T-helper 1 cell treated with Interleukin-12 subunit alpha and Interleukin-12 subunit beta and Interleukin-4 antibody, amounts not matched to agents 30 ng/mL and 1 ng/mL, for 36 hours (primary cell): ENCODE measurements around the gene HEXD. TPM values are rescaled to one million over a fixed set of nuclear protein-coding genes. Genes with fewer than 3 reads are reported as not detected.

Experiments
- intact Hi-C: fragments of 100-400 bp; cut with micrococcal nuclease; formaldehyde crosslinking; loops from one replicate; pipeline ENCODE4 v1.15.1; 2024
- total RNA-seq: library from RNA; stranded (reverse); gene quantifications from 2 replicates; pipeline ENCODE4 v1.2.3, GENCODE V29; 2022

Gene HEXD
- total RNA-seq, 1 donor from 2014 or later = 60.3 TPM

DNA sequence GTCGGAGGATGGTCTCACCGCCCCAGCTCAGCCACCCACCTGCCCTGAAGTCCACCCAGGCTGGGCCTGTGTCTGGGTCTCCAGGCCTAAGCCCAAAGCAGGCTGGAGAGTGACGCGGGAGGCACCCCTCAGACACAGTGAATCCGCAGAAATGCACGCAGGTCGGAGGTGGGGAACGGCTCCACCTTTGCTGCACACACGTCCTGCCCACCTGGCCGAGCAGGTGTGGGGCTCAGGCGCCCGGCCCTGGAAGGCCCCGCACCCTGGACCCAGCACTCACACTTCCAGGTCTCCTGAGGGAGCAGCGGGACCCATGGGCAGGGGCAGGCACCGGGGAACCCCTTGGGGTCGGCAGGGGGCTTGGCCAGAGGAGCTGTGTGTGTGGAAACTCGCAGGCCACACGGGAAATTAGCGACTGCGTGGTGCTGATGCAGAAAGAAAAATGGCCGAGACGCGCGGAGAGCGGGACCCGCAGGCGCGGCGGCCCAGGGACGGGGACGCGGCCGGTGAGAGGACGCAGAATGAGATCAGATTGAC, 21.8 kb downstream of the HEXD start:
- intact Hi-C loops = no loop called here

DNA sequence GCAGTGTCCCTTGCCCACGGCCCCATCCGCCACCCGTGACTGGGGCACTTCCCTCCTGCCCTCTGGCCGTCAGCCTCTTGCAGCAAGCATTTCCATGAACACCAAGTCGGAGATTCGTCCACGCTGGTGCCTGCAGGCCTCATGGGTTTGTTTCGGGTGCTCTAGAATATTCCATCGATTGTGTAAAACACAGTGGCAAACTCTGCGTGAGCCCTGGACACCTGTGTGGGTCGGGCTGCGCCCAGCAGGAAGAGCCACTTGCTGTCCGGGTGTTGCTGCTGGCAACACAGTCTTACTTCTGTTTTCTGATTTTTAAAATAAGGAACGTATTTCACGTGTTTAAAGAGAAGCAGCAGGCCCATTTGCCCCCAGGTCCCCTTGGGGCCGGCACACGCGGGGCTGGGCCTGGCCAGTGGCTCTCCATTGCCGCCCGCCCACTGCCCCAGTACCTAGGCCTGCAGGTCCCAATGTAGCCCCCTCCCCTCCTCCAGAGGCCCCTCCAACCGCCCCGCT, 22.4 kb downstream of the HEXD start:
- intact Hi-C loops = no loop called here

DNA sequence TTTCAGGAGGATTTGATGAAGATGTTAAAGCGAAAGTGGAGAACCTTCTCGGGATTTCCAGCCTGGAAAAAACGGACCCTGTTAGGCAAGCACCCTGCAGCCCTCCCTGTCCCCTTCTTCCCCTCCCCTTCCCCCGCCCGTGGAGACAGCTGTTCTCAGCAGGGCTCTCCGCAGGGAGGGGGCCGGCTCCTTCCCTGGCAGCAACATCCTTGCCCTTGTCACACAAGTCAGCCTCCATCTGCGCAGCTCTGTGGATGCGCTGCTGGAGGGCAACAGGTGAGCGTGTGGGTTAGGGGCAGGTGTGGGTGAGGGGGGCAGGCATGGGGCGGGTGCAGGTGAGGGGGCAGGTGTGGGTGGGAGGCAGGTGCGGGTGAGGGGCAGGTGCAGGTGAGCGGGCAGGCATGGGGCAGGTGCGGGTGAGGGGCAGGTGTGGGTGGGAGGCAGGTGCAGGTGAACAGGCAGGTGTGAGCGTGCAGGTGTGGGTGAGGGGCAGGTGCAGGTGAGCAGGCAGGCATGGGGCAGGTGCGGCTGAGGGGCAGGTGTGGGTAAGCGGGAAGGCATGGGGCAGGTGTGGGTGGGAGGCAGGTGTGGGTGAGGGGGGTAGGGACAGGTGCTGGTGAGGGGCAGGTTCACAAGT, 23.0 kb downstream of the HEXD start:
- intact Hi-C loops = no loop called here

DNA sequence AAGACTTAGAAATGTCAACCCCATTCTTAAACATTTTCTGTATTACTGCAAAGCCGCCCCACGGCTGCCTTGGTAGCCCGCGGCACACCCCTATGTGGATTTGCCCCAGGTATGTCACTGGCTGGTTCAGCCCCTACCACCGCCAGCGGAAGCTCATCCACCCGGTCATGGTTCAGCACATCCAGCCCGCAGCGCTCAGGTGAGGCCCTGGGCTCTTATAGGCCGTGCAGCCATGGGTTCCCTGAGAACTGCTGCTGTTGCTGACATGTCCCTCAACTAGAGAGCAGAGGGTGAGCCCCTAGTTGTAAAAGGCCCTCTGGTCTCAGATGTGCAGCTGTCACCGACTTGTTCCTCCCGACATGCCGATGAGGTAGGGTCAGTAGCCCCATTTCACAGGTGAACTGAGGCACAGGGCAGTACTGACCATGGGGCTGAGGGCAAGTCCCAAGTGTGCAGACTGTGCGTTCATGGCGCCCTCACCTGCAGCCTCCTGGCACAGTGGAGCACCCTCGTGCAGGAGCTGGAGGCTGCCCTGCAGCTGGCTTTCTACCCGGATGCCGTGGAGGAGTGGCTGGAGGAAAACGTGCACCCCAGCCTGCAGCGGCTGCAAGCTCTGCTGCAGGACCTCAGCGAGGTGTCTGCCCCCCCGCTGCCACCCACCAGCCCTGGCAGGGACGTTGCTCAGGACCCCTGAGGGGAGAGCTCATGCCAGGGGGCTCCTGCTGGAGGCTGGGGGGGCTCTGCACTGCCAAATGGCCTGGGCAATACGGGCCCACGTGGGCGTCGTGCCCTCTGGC, 23.7 kb downstream of the HEXD start:
- intact Hi-C loops = no loop called here

DNA sequence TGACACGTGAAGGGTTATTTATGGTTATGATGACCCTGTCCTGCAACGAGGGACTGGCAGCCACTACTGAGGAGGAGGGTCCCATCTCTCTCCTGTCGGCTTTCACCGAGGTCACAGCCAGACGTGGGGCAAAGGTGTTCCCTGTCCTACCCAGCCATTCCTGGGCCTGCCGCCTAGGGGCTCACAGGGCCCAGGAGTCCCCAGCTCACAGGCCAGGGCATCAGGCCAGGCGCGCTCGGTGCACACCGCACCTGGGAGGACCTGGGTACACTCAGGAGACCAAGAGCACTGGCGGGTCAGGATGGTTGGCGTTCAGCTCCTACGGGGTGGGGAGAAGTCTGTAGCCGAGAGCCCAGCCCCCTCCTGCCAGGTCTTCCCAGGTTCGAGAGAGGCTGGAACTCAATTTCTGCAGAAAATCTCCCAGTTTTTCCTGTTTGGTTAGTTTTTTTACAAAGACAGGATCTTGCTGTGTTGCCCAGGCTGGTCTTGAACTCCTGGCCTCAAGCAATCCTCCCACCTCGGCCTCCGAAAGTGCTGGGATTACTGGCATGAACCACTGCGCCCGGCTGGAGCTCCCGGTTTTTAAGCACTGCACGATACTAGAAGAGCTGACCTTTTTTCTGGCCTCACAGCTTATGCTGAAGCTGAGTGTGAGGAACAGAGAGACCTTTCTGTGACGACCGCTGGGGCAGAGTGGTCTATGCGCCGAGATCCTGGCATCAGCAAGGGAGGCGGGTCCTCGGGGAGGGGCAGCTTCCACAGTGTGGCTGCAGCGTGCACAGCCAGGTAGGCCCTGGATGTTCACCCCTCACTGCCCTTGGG, 24.7 kb downstream of the HEXD start:
- intact Hi-C loops = no loop called here

DNA sequence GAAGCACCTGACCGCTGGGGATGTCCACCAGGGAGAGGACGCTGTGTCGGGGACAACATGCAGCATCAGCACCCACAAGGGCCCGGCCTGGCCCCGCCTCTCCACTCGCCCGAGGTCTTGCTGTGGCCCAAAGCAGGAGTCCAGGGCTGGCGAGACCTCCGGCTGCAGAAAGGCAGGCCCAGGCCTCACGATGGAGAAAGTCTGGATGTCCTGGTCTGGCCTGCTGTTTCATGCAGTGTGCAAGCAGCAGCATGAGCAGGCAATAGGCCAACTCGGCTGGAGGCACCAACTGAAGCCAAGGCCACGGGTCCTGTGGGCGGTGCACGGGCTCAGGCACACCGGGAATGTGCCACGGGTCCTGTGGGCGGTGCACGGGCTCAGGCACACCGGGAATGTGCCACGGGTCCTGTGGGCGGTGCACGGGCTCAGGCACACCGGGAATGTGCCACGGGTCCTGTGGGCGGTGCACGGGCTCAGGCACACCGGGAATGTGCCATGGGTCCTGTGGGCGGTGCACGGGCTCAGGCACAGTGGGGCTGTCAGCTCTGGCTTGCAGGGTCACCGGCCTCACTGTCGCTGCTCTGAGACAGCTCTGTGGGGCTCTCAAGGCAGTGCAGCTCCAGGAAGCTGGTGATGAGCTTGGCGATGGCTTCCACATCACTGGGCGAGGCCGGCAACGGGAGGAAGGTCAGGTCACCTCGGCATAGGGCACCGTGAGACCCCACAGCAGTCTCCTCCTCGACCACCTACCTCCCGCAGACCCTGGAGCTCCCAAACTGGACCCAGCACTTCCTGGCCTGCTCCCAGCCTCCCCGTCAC, 25.5 kb downstream of the HEXD start:
- intact Hi-C loops = no loop called here

DNA sequence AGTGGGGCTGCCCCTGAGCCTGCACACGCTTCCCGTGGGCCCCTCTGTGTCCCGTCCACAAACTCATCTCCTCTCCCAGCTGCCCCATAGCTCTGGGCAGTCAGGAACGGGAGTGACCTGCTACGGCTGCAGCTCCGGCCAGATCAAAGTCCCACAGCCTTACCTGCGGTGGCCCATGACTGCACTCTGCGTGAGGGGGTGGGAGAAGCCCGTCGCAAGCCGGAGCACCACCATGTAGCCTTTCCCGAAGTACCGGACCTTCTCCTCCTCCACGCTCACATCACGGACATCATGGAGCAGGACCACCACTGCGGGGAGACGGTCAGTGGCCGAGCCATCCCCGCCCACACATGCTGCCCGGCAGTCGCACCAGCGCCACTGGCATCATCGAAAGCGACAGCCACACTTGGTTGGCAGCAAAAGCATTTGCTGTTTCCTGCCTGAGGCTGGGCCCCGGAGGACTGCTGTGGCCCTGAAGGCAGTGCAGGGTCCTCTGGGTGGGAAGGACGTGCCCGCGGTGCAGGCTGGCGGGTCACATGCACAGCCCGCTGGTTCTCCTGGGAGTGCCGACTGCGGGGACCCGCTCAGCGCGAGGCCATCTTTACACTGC, 26.2 kb downstream of the HEXD start:
- intact Hi-C loops = no loop called here

DNA sequence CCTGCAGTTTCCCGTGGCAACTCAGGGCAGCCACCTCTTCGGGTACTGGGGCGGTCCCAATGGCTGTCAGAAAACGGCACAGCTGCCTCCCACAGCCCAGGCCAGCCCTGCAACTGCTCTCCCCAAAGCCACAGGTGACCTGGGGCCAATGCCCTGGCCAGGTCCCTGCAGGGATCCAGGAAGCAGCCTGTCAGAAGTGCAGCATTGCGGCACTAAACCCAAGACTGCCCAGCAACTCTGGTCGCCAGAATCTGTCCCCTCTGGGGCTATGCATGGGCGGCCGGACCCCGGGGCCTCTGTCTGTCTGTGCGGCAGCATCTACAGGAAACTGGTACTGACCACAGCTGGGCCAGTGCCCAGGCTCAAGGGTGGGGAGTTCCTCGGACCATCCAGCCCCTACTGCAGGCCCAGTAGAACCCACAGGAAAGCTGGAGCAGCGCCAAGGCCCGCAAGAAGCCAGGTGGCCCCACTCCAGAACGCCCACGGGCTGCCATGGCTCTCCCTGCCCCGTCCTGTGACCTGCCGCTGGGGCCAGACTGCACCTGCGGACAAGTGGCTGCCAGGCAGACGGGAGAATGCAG, 26.9 kb downstream of the HEXD start:
- intact Hi-C loops = no loop called here

DNA sequence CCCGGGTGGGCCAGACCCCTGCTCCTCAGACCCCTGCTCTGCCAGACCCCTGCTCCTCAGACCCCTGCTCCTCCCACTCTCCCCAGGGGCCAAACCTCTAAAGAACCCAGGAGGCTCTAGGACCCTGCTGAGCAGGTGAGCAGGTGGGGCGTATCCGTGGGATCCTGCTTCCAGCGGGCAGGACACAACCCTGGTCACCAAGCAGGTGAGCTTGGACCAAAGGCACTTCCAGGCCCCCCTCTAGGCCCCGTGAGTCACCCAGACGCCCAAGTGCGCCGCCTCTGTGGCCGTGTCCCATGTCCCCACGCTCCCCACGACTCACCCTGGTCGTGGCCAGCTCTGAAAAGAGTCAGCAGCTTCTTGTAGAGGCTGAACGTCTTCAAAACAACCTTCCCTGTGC, 27.4 kb downstream of the HEXD start:
- intact Hi-C loops = no loop called here

DNA sequence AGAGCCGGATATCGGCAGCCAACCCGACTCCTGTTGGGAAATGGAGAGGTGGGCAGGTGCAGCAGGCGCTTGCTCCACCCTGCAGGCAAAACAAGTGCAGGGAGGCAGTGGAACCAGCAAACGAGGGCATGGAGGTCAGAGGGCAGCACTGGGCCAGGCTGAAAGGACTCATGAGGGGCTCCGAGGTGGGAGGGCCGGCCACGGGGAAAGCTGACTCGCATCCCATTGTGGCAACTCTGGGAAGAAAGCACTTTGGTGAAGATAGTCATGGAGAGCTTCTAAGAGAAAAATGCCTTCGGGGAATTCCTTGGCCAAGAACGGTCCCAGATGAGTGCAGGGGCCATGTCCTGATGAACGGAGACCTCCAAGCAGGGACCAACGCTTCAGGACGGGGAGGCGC, 28.0 kb downstream of the HEXD start:
- intact Hi-C loops = no loop called here

DNA sequence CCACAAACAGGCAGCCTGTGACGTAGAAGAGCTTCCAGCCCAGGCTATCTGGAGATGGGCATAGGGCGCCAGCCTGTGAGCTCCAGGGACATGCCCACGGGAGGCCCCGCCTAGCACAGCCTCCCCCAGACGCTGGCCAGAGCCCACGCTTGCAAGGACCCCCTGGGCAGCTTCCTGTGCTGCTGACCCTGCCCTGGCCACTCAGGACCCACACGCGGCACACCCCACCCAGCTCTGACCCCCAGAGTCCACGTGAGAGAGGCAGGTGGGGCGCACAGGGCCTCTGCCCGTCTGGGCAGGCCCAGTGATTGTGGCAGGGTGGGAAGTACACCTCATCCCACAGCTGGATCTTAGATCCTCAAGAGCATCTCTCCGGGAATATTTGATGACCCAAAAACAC, 28.5 kb downstream of the HEXD start:
- intact Hi-C loops = no loop called here

DNA sequence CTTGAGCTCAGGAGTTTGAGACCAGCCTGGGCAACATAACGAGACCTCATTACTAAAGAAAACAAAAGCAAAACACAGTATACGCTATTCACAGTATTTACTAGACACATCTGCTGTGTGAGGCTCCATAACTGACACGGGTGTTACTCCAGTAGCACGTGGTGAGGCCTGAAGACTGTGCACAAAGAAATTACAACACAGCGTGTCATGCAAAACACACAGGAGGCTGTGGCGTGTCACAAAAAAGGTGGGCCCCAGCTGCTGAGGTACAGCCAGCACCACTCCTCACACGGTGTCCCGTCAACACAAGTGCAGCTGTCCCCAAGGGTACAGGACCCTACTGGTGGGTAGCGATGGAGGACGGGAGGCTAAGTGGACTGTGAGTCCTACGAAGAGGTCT, 29.7 kb downstream of the HEXD start:
- intact Hi-C loops = loop anchor here (2.0 kb wide), 1 partner anchor 417 kb away; the partner anchor contains the start of gene RAC3

DNA sequence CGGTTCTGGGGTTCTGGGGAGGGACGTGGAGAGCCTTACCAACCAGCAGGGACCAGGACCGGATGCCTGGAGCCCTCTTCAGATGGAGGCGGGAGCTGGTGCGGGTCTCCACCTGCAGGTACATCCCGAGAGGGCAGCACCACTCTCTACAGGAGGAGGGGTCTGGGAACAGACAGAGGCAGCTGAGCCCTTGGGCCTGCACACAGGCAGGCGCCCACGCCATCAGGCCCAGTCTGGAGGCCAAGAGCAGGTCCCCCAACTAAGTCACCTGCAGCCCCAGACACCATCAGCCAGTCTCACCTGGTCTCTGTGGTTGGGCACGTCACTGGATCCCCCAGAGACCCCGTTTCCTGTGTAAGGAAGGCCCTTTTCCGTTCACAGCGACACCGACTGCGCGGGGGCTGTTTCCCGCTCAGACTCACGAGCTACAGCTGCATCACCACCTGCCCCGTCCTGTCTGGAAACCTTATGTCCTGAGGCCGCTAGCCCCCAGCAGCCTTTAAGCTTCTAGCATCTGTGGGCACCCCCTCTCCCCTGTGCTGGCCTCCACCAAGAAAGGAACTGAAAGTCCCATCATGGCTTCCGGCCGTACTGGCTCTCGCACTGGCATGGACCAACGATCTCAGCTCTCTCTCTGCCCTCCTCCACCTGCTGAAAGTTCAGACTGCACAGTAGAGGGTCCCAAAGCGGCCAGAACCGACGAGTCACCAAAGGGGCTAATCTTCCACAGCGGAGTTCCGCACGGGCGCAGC, 31.2 kb downstream of the HEXD start:
- intact Hi-C loops = loop anchor here (1.0 to 2.0 kb wide), 5 partner anchors 30 to 419 kb away; partner anchors contain the start of gene RAC3

DNA sequence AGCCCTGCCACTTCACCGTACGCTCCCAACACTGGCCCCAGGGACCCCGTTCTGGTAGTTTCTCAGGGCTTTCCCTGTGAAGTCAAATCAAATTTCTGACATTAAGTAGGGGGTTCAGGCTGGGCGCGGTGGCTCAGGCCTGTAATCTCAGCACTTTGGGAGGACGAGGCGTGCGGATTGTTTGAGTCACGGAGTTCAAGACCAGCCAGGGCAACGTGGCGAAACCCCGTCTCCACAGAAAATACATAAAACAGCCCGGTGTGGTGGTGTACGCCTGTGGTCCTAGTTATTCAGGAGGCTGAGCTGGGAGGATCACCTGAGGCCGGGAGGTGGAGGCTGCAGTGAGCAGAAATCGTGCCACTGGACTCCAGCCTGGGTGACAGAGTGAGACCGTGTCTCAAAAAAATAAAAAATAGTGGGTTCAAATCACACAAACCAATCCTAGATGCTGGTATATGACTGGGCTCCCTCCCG, 31.8 kb downstream of the HEXD start:
- intact Hi-C loops = loop anchor here (1.0 to 5.0 kb wide), 12 partner anchors 8 to 588 kb away; partner anchors contain the start of genes CSNK1D, FOXK2, NARF and P4HB

DNA sequence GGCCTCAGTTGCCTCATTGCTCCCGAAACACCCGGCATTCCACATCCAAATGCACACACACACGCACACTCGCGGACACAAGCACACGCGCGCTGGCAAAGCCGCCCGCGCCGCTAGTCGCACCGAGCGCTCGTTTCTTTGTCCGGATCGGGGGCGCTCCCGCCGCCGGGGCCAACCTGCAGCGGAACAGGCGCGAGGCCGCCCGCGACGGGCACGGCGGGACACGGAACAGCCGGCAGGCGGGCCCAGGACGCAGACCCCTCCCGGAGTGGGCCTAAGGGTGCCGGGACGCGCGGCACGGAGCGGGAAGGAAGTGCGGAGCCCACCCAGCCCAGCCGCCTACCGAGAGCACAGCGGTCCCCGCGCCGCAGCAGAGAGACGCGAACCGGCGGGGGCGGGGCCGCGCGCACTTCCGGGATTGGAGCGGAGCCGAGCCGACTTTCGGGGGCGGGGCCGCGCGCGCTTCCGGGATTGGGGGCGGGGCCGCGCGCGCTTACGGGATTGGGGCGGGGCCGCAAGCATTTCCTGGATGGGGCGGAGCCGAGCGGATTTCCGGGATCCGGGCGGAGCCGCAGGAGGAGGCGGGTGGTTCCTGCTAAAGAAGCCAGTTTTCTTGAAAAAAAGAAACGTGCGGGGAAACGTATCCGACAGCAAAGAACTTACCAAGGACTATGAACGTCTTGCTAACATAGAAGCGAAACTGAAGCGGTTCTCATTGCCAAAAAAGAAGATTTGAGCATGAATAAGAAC, 32.4 kb downstream of the HEXD start, which contains the start of gene CYBC1:
TSS of gene CYBC1 (minus strand) at position 396 of the 750 bp plus-strand sequence. CDS start 1,498 bp downstream, outside the sequence.
- intact Hi-C loops = loop anchor here (1.0 to 5.0 kb wide), 7 partner anchors 8 to 588 kb away; partner anchors contain the start of genes CSNK1D, FOXK2, NARF and P4HB

DNA sequence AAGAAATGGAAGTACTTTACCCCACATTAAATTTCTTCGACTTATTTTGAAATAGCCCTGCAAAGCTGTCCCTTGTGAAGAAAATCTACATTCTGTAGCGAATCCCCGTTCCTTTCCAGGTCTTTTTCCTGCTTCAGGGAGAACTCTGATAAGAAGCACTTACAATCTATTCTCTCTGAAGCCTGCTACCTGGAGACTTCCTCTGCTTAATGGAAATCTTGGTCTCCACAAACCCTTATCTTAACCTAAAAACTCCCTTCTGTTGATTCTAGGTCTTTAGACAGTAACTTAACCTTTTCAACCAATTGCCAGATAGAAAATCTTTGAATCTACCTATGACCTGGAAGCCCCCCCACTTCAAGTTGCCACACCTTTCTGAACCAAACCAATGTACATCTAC, 34.0 kb downstream of the HEXD start:
- intact Hi-C loops = loop anchor here (5.0 kb wide), 1 partner anchor 590 kb away; the partner anchor contains the start of gene P4HB

DNA sequence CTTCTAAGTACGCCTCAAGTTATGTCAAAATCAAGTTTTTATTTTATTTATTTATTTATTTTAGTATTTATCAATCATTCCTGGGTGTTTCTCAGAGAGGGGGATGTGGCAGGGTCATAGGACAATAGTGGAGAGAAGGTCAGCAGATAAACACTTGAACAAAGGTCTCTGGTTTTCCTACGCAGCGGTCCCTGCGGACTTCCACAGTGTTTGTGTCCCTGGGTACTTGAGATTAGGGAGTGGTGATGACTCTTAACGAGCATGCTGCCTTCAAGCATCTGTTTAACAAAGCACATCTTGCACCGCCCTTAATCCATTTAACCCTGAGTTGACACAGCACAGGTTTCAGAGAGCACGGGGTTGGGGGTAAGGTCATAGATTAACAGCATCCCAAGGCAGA, 35.0 kb downstream of the HEXD start:
- intact Hi-C loops = loop anchor here (5.0 kb wide), 1 partner anchor 591 kb away; the partner anchor contains the start of gene P4HB

DNA sequence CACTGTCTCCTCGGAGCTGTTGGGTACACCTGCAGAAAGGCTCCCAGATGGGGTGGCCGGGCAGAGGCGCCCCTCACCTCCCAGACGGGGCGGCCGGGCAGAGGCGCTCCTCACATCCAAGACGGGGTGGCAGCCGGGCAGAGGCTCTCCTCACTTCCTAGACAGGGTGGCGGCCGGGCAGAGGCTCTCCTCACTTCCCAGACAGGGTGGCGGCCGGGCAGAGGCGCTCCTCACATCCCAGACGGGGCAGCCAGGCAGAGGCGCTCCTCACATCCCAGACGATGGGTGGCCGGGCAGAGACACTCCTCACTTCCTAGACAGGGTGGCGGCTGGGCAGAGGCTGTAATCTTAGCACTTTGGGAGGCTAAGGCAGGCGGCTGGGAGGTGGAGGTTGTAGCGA, 35.6 kb downstream of the HEXD start:
- intact Hi-C loops = loop anchor here (5.0 kb wide), 1 partner anchor 591 kb away; the partner anchor contains the start of gene P4HB
